ENCODE results near the gene TMEM26.

Gene TMEM26

GRCh38 chr10:61470740-61471139, 17.6 kb upstream of the TMEM26 start:
- no peaks in the 10 kb centered on the region for H3K79me2 ChIP-seq

GRCh38 chr10:61465901-61466632, 12.9 kb upstream of the TMEM26 start:
- Histone ChIP-seq H3K9ac (no peak overlapping the region), H3K4me3 (ENCODE audit: low read depth, low read length) (no peak overlapping the region), H3K27ac (no peak overlapping the region), H3K79me2 (no peaks in the 10 kb centered on the region), H2AFZ (no peak overlapping the region), H3K9me3 (ENCODE audit: control insufficient read depth, low read length) (no peaks in the 10 kb centered on the region), H3K36me3 (ENCODE audit: control insufficient read depth, insufficient read depth, low read length) (no peaks in the 10 kb centered on the region), H3K27me3 (ENCODE audit: control insufficient read depth, insufficient read depth, low read length) (no peaks in the 10 kb centered on the region), H3K4me2 (ENCODE audit: low read length) (no peak overlapping the region), H3K4me1 (no peaks in the 10 kb centered on the region)
- TF ChIP-seq, protein P1, sequence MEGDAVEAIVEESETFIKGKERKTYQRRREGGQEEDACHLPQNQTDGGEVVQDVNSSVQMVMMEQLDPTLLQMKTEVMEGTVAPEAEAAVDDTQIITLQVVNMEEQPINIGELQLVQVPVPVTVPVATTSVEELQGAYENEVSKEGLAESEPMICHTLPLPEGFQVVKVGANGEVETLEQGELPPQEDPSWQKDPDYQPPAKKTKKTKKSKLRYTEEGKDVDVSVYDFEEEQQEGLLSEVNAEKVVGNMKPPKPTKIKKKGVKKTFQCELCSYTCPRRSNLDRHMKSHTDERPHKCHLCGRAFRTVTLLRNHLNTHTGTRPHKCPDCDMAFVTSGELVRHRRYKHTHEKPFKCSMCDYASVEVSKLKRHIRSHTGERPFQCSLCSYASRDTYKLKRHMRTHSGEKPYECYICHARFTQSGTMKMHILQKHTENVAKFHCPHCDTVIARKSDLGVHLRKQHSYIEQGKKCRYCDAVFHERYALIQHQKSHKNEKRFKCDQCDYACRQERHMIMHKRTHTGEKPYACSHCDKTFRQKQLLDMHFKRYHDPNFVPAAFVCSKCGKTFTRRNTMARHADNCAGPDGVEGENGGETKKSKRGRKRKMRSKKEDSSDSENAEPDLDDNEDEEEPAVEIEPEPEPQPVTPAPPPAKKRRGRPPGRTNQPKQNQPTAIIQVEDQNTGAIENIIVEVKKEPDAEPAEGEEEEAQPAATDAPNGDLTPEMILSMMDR (IDR thresholded peaks at IDR 0.05): no peak

More at GRCh38 chr10:61470740-61471139, 17.6 kb upstream of the TMEM26 start:
- no peak overlapping the region for H3K4me2 ChIP-seq (ENCODE audit: low read length)
- H2AFZ ChIP-seq: no peak overlapping the region
- H3K4me1 ChIP-seq: no peaks in the 10 kb centered on the region
- H3K4me3 ChIP-seq (ENCODE audit: low read depth, low read length): no peak overlapping the region
- H3K9me3 ChIP-seq (ENCODE audit: control insufficient read depth, low read length): no peaks in the 10 kb centered on the region
- H3K36me3 ChIP-seq (ENCODE audit: control insufficient read depth, insufficient read depth, low read length): no peaks in the 10 kb centered on the region
- no peak overlapping the region for H3K9ac ChIP-seq
- no peaks in the 10 kb centered on the region for H3K27me3 ChIP-seq (ENCODE audit: control insufficient read depth, insufficient read depth, low read length)
- TF ChIP-seq, protein P1 (IDR thresholded peaks at IDR 0.05): no peak
- H3K27ac ChIP-seq: no peak overlapping the region

DNA sequence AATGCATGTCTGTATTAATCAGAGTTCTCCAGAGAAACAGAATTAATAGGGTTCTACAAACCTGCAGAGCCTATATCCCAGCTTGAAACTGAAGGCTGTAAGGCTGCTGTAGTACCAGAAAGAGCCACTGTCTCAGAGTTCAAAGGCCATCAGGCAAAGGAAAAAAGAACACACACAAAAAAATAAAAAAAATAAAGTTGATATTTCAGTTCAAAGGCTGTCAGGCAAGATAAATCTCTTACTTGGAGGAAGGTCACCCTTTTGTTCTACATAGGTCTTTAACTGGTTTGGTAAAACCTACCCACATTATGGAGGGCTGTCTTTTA, 12.0 kb upstream of the TMEM26 start:
- Histone ChIP-seq H3K4me2 (ENCODE audit: low read length) (no peak overlapping the region), H3K36me3 (ENCODE audit: control insufficient read depth, insufficient read depth, low read length) (no peaks in the 10 kb centered on the region), H3K27ac (no peak overlapping the region), H3K9me3 (ENCODE audit: control insufficient read depth, low read length) (no peaks in the 10 kb centered on the region), H3K9ac (no peak overlapping the region), H3K4me1 (no peaks in the 10 kb centered on the region), H3K79me2 (no peaks in the 10 kb centered on the region), H2AFZ (no peak overlapping the region), H3K4me3 (ENCODE audit: low read depth, low read length) (no peak overlapping the region), H3K27me3 (ENCODE audit: control insufficient read depth, insufficient read depth, low read length) (no peaks in the 10 kb centered on the region)
- TF ChIP-seq, protein P1 (IDR thresholded peaks at IDR 0.05): no peak

DNA sequence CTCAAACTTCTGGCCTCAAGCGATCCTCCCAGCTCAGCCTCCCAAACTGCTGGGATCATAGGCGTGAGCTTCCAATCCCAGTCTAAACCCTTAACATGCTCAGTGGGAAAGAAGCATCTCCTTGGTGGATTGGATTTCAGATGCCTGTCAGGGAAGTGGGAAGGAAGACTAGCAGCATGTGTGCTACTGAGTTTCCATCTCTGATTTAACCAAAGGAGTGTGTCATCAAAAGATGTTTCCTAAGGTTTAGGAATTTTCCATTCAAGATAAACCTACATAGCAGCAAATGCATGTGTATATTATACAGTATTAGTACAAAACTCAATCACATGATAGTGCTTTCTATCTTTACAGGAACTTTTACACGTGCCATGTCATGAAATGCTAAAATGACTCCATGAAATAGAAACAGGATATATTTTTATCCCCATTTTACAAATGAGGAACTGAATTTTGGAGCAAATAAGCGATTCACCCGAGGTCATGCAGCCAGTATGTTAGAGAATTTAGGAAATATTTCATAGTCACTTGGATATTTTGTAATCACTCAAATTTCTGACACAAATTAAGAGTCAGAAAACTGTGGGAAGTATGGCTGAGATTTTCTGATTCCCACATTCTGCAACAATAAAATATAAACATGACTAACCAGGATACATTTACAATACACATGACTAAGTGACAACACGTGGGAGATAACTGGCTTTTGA, 11.4 kb upstream of the TMEM26 start:
- Histone ChIP-seq H3K36me3 (ENCODE audit: control insufficient read depth, insufficient read depth, low read length) (no peaks in the 10 kb centered on the region), H2AFZ (no peak overlapping the region), H3K27ac (no peak overlapping the region), H3K4me2 (ENCODE audit: low read length) (no peak overlapping the region), H3K9me3 (ENCODE audit: control insufficient read depth, low read length) (no peaks in the 10 kb centered on the region), H3K79me2 (no peaks in the 10 kb centered on the region), H3K4me3 (ENCODE audit: low read depth, low read length) (no peak overlapping the region), H3K27me3 (ENCODE audit: control insufficient read depth, insufficient read depth, low read length) (no peaks in the 10 kb centered on the region), H3K9ac (no peak overlapping the region), H3K4me1 (no peaks in the 10 kb centered on the region)
- TF ChIP-seq, protein P1 (IDR thresholded peaks at IDR 0.05): no peak

All from parathyroid adenoma (tissue), 2 donors.